Mucosa of stomach (tissue), 1 donor: ENCODE results near the gene ZBTB48.
"Not testable (repeated sequence)": the region's sequence is repeated elsewhere in the genome, so short reads cannot be mapped to it uniquely, and the experiment has no call there.

Source experiments
- H3K27me3 ChIP-seq: one replicate; pipeline ENCODE4 v1.7.0; 2013; ENCODE audit warnings: mild to moderate bottlenecking, low read length; ENCODE audit not compliant: control insufficient read depth, insufficient read depth
- H3K36me3 ChIP-seq: one replicate; pipeline ENCODE4 v1.7.0; 2013; ENCODE audit warnings: low read length; ENCODE audit not compliant: control insufficient read depth, insufficient read depth
- H3K4me1 ChIP-seq: one replicate; pipeline ENCODE4 v1.7.0; 2013; ENCODE audit warnings: mild to moderate bottlenecking, low read length; ENCODE audit not compliant: control insufficient read depth, insufficient read depth
- H3K4me3 ChIP-seq: one replicate; pipeline ENCODE4 v1.7.0; 2013; ENCODE audit warnings: low read length
- H3K9ac ChIP-seq: one replicate; pipeline ENCODE4 v1.7.0; 2013; ENCODE audit warnings: mild to moderate bottlenecking, low read length, moderate library complexity
- H3K9me3 ChIP-seq: one replicate; pipeline ENCODE4 v1.7.0; 2013; ENCODE audit warnings: mild to moderate bottlenecking, low read length, moderate library complexity; ENCODE audit not compliant: control insufficient read depth
- donor health status: Pancreatic carcinoma.

ZBTB48 gene

DNA sequence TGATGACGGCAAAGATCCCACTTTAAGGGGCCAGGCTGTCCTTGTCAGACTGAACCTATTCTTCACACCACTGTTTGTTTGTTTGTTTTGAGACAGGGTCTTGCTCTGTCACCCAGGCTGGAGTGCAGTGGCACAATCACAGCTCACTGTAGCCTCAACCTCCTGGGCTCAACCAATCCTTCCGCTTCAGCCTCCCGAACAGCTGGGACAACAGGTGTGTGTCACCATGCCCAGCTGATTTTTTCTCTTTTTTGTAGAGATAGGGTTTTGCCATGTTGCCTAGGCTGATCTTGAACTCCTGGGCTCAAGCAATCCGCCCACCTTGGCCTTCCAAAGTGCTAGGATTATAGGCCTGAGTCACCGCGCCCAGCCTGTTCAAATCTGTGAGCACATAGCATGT, 57.0 kb downstream of the ZBTB48 start:
- not testable (repeated sequence) for H3K27me3 ChIP-seq, H3K4me3 ChIP-seq, H3K9ac ChIP-seq, H3K36me3 ChIP-seq, H3K9me3 ChIP-seq, H3K4me1 ChIP-seq

DNA sequence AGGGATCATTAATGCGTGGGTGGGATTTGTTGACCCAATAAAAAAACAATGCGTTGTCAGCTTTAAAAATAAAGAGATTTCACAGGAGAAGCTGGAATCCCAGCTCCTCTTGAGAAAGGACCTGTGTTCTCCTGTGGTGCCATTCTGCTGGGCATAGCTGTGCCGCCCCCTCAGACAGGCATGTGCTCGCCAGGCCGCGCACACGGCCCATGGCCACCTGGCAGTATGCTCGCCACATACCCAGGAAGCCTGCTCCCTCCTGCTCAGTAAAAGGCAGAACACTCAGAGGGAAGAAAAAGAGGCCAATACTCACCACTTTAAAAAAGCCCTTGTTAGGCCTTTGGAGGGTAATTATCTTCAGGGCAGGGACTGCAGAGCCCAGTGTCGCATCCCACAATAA, 58.0 kb downstream of the ZBTB48 start:
- Histone ChIP-seq H3K36me3 (peaks cover 4% of the 10 kb centered on the region), H3K9ac (no peak overlapping the region), H3K4me3 (no peak overlapping the region), H3K27me3 (no peaks in the 10 kb centered on the region), H3K4me1 (no peaks in the 10 kb centered on the region), H3K9me3 (no peaks in the 10 kb centered on the region)

DNA sequence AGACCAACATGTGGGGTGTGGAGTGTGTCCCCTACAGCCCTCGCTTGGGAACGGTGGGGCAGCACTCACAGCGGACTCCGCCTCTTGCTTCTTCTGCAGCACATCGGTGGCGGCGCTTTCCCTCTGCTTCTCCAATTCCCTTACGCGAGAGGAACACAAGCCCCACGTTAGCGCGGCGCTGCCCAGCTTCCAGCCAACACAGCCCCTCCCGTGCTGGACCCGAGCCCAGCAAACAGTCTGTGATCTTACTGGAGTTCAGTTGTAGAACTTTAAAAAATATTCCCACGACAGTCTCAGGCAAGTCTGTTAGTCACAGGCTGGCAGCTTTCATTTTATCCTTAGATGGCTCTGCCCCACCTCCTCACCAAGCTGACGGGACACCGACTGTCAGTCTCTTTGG, 58.4 kb downstream of the ZBTB48 start:
- Histone ChIP-seq H3K9ac (no peak overlapping the region), H3K4me1 (no peaks in the 10 kb centered on the region), H3K27me3 (no peaks in the 10 kb centered on the region), H3K4me3 (no peak overlapping the region), H3K9me3 (no peaks in the 10 kb centered on the region), H3K36me3 (peaks cover 4% of the 10 kb centered on the region)
